Measurements from ENCODE around the gene KIF6. TPM values are rescaled to one million over a fixed set of nuclear protein-coding genes. Genes with fewer than 3 reads are reported as not detected.

The KIF6 gene
- polyA plus RNA-seq, 2 of the 4 experiments (the other 2 are of a cell fraction), result 0.05 to 0.39 TPM

DNA sequence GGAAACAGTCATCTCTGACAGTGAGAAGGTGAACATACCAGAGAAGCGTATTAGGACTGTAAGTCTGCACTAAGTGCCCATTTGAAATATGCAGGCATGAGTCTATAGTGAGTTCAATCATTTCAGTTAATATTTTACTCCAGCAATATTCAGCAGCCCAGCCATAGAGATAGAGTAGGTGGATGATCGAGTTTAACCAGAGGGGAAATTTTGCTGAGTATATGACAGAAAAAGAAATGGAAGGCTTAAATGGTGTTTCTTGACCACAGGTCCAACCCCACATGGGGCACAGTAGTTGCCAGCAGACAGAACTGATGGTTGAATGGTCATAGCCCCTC is 39.8 kb downstream of the KIF6 start (continued):
- TF ChIP-seq, protein P1, sequence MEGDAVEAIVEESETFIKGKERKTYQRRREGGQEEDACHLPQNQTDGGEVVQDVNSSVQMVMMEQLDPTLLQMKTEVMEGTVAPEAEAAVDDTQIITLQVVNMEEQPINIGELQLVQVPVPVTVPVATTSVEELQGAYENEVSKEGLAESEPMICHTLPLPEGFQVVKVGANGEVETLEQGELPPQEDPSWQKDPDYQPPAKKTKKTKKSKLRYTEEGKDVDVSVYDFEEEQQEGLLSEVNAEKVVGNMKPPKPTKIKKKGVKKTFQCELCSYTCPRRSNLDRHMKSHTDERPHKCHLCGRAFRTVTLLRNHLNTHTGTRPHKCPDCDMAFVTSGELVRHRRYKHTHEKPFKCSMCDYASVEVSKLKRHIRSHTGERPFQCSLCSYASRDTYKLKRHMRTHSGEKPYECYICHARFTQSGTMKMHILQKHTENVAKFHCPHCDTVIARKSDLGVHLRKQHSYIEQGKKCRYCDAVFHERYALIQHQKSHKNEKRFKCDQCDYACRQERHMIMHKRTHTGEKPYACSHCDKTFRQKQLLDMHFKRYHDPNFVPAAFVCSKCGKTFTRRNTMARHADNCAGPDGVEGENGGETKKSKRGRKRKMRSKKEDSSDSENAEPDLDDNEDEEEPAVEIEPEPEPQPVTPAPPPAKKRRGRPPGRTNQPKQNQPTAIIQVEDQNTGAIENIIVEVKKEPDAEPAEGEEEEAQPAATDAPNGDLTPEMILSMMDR (IDR thresholded peaks at IDR 0.05), result no peak
- TF ChIP-seq, protein P2, sequence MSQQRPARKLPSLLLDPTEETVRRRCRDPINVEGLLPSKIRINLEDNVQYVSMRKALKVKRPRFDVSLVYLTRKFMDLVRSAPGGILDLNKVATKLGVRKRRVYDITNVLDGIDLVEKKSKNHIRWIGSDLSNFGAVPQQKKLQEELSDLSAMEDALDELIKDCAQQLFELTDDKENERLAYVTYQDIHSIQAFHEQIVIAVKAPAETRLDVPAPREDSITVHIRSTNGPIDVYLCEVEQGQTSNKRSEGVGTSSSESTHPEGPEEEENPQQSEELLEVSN (IDR thresholded peaks at IDR 0.05; ENCODE audit: borderline replicate concordance, low read depth), result no peak
- TF ChIP-seq ZNF302 (CRISPR knock-in tag; IDR thresholded peaks at IDR 0.05), result no peak
- no peak for TF ChIP-seq RFX5 (IDR thresholded peaks at IDR 0.05)
- TF ChIP-seq RCOR1 (IDR thresholded peaks at IDR 0.05; ENCODE audit: low read depth, low read length), result no peak
- TF ChIP-seq ZFP36 (IDR thresholded peaks at IDR 0.05; ENCODE audit: borderline replicate concordance, partially characterized antibody), result no peak
- no peak for TF ChIP-seq MAFK (IDR thresholded peaks at IDR 0.05; ENCODE audit: partially characterized antibody)
- no peak for TF ChIP-seq EHF (CRISPR knock-in tag; IDR thresholded peaks at IDR 0.05)
- TF ChIP-seq CHD2 (IDR thresholded peaks at IDR 0.05; ENCODE audit: low read length, partially characterized antibody), result no peak
- TF ChIP-seq KDM1A (IDR thresholded peaks at IDR 0.05; ENCODE audit: low read depth), result no peak

DNA sequence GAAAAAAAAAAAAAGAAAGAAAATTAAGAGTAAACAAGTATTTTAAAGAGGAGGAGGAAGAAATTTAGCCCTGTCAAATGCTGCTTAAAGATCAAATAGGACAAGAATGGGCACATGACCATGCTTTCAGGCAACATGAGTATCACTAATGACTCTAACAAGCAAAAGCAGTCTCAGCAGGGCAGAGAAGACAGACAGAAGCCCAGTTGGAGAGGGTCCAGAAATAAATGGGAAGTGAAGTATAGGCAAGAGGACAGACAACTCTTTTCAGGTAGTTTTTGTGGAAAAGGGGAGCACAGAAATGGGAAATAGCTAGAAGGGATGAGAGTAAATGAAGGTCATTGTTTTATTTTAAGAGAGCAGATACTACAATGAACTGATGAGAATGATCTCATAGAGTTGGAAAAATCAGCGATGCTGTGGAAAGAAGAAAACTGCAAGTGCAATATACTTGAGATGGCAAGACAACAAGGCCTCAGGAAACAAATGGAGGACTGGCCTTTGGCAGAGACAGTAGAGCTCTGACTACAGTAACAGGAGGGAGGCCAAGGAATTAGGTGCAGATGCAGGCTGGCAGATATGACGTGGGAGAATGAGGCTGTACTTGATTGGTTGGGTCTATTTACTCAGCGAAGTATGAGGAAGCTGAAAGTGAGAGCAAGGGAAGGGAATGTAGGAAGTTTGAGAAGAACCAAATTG is 40.3 kb downstream of the KIF6 start:
- POLR2A ChIA-PET, result no interaction called here
- Histone ChIP-seq H3K4me2 (no peak overlapping the region), H3K9me3 (no peaks in the 10 kb centered on the region), H3K4me1 (no peaks in the 10 kb centered on the region), H3K27ac (no peak overlapping the region), H3K4me3 (no peak overlapping the region)
- ATAC-seq (no peak), DNase-seq (ENCODE audit: low read depth in 1 of 2, low spot score in 1 of 2) (peak in 1 of 2 experiments; percentile 3), FAIRE-seq (no peak)
- TF ChIP-seq, protein P3, sequence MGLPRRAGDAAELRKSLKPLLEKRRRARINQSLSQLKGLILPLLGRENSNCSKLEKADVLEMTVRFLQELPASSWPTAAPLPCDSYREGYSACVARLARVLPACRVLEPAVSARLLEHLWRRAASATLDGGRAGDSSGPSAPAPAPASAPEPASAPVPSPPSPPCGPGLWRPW (IDR thresholded peaks at IDR 0.05), result no peak
- TF ChIP-seq, protein P4, sequence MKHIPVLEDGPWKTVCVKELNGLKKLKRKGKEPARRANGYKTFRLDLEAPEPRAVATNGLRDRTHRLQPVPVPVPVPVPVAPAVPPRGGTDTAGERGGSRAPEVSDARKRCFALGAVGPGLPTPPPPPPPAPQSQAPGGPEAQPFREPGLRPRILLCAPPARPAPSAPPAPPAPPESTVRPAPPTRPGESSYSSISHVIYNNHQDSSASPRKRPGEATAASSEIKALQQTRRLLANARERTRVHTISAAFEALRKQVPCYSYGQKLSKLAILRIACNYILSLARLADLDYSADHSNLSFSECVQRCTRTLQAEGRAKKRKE (CRISPR knock-in tag; IDR thresholded peaks at IDR 0.05; ENCODE audit: low read depth), result no peak
- TF ChIP-seq KDM5A (IDR thresholded peaks at IDR 0.05) (no peak), RAD21 (conservative IDR thresholded peaks at IDR 0.05 in 1 of 2, IDR thresholded peaks at IDR 0.05 in 1 of 2) (no peak), CBX8 (IDR thresholded peaks at IDR 0.05) (no peak), POLR2AphosphoS2 (conservative IDR thresholded peaks at IDR 0.05; ENCODE audit: low read length) (no peak), FOSL2 (IDR thresholded peaks at IDR 0.05) (no peak), FOSL2 (CRISPR knock-in tag; IDR thresholded peaks at IDR 0.05) (no peak), ZC3H11A (IDR thresholded peaks at IDR 0.05) (no peak), FOSB (CRISPR knock-in tag; IDR thresholded peaks at IDR 0.05) (no peak), ZFP36 (IDR thresholded peaks at IDR 0.05; ENCODE audit: borderline replicate concordance, partially characterized antibody) (no peak), HDAC2 (IDR thresholded peaks at IDR 0.05) (no peak), RCOR1 (IDR thresholded peaks at IDR 0.05; ENCODE audit: low read depth, low read length) (no peak), NFE2L2 (conservative IDR thresholded peaks at IDR 0.05; ENCODE audit: low read length) (no peak)
- TF ChIP-seq, protein P1 (IDR thresholded peaks at IDR 0.05), result no peak
- CTCF ChIA-PET, result no interaction called here
- 2% methylated on average over 3 of the region's 3 CpGs for WGBS (ENCODE audit: missing lambda C conversion rate)

All from A549 (cell line).